ENCODE data around the gene OSBPL5. TPM values are rescaled to one million over a fixed set of nuclear protein-coding genes. Genes with fewer than 3 reads are reported as not detected.

Gene OSBPL5
- polyA plus RNA-seq, 1 donor, result 12.1 TPM

- DNase-seq (ENCODE audit: low read depth), result no peak
Observed at GRCh38 chr11:3134218-3134621, 30.9 kb downstream of the OSBPL5 start.

GRCh38 chr11:3133261-3134217 is 31.6 kb downstream of the OSBPL5 start:
- no peak for DNase-seq (ENCODE audit: low read depth)

GRCh38 chr11:3132831-3133260 is 32.3 kb downstream of the OSBPL5 start:
- DNase-seq (ENCODE audit: low read depth), result no peak

GRCh38 chr11:3132271-3132781 is 32.8 kb downstream of the OSBPL5 start:
- DNase-seq (ENCODE audit: low read depth), result no peak

GRCh38 chr11:3131330-3131941 is 33.7 kb downstream of the OSBPL5 start:
- no peak for DNase-seq (ENCODE audit: low read depth)

- DNase-seq (ENCODE audit: low read depth), result no peak
Observed at GRCh38 chr11:3130269-3131071, 34.6 kb downstream of the OSBPL5 start.

GRCh38 chr11:3129591-3130268 is 35.4 kb downstream of the OSBPL5 start:
- DNase-seq (ENCODE audit: low read depth), result no peak

- DNase-seq (ENCODE audit: low read depth), result no peak
Observed at GRCh38 chr11:3129181-3129590, 35.9 kb downstream of the OSBPL5 start.

GRCh38 chr11:3128356-3129180 is 36.5 kb downstream of the OSBPL5 start:
- DNase-seq (ENCODE audit: low read depth), result no peak

GRCh38 chr11:3127706-3128355 is 37.3 kb downstream of the OSBPL5 start:
- no peak for DNase-seq (ENCODE audit: low read depth)

GRCh38 chr11:3126901-3127691 is 38.0 kb downstream of the OSBPL5 start:
- no peak for DNase-seq (ENCODE audit: low read depth)

- no peak for DNase-seq (ENCODE audit: low read depth)
Observed at GRCh38 chr11:3126207-3126865, 38.8 kb downstream of the OSBPL5 start.

- no peak for DNase-seq (ENCODE audit: low read depth)
Observed at GRCh38 chr11:3124821-3125220, 40.3 kb downstream of the OSBPL5 start.

GRCh38 chr11:3123761-3124733 is 41.1 kb downstream of the OSBPL5 start:
- no peak for DNase-seq (ENCODE audit: low read depth)

- no peak for DNase-seq (ENCODE audit: low read depth)
Observed at GRCh38 chr11:3123305-3123704, 41.8 kb downstream of the OSBPL5 start.

- no peak for DNase-seq (ENCODE audit: low read depth)
Observed at GRCh38 chr11:3122775-3123201, 42.3 kb downstream of the OSBPL5 start.
